ENCODE measurements around the gene TAF11L9. TPM values are rescaled to one million over a fixed set of nuclear protein-coding genes. Genes with fewer than 3 reads are reported as not detected.
"Not testable (repeated sequence)": the region's sequence is repeated elsewhere in the genome, so short reads cannot be mapped to it uniquely, and the experiment has no call there.

TAF11L9 gene
- total RNA-seq, 4 donors from 2014 or later = not detected

DNA sequence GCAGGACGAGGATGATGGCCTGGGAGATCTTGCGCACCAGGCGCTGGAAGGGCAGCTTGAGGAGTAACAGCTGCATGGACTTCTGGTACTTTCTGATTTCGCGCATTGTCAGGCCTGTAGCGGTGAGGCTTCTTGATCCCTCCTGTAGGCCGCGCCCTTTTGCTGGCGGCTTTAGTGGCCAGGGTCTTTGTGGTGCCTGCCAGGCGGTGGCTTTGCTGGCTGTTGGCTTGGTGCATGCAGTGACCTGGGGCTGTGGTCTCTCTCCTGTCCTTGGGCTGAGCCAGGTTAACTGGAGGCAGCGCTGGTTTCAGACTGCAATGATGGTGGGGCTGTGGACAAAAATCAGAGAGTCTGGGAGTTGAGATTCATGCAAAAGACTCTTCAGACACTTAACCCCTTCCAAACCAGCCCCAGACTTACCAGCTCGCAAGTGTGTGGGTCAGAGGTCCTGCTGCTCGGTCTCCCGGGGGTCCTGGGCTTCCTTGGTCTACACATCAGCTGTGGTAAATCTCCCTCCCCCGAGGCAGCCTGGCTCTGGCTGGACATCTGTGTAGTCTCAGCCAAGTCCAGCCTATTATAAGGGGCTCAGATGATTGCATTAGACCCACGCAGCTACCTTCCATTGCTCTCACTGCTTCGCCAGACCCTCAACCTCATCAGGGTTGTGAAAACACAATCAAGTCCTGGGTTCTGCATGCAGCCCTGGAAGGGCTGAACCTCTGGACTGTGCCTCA, 20.8 kb upstream of the TAF11L9 start:
- no peaks in the 10 kb centered on the region for H3K4me1 ChIP-seq
- no peaks in the 10 kb centered on the region for H3K9me3 ChIP-seq
- H3K36me3 ChIP-seq = no peaks in the 10 kb centered on the region
- H3K27ac ChIP-seq = no peak overlapping the region
- DNase-seq = no peak
- H3K27me3 ChIP-seq = no peaks in the 10 kb centered on the region
- TF ChIP-seq POLR2A (IDR thresholded peaks at IDR 0.05) = no peak
- TF ChIP-seq, protein P1, sequence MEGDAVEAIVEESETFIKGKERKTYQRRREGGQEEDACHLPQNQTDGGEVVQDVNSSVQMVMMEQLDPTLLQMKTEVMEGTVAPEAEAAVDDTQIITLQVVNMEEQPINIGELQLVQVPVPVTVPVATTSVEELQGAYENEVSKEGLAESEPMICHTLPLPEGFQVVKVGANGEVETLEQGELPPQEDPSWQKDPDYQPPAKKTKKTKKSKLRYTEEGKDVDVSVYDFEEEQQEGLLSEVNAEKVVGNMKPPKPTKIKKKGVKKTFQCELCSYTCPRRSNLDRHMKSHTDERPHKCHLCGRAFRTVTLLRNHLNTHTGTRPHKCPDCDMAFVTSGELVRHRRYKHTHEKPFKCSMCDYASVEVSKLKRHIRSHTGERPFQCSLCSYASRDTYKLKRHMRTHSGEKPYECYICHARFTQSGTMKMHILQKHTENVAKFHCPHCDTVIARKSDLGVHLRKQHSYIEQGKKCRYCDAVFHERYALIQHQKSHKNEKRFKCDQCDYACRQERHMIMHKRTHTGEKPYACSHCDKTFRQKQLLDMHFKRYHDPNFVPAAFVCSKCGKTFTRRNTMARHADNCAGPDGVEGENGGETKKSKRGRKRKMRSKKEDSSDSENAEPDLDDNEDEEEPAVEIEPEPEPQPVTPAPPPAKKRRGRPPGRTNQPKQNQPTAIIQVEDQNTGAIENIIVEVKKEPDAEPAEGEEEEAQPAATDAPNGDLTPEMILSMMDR (IDR thresholded peaks at IDR 0.05) = no peak
- no peak overlapping the region for H3K4me3 ChIP-seq

DNA sequence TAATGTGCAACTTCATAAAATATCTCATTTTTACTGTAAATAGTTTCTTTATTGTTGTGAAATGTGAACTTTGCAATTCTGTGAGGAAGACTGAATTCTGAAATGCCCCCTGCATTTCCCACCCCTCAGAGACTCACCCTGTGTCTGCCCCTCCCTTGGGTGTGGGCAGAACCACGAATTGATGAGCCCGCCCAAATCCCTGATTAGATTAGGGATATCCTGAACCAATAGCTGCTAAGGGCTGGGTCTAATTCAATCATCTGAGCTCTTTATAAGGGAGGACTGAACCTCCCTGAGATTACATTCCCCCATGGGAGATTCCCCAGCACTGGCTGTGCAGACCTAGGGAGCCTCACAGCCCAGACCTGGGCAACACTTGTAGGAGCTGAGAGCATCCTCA, 15.9 kb upstream of the TAF11L9 start, which contains the start of gene TAF11L12:
TSS of gene TAF11L12 (plus strand) at position 301 of the 400 bp plus-strand sequence.
- not testable (repeated sequence) for H3K36me3 ChIP-seq, H3K27ac ChIP-seq

DNA sequence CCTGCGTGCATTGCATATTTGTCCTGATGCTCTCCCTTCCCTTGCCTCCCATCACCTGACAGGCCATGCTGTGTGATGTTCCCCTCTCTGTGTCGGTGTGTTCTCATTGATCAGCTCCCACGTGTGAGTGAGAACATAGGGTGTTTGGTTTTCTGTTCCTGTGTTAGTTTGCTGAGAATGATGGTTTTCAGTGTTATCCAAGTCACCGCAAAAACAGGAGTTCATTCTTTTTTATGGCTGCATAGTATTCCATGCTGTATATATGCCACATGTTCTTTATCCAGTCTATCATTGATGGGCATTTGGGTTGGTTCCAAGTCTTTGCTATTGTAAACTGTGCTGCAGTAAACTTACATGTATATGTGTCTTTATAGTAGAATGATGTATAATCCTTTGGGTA, 13.3 kb upstream of the TAF11L9 start:
- not testable (repeated sequence) for H3K36me3 ChIP-seq, H3K27me3 ChIP-seq, H3K27ac ChIP-seq, H3K9me3 ChIP-seq, DNase-seq, H3K4me3 ChIP-seq, H3K4me1 ChIP-seq

More for the DNA sequence above, 15.9 kb upstream of the TAF11L9 start, which contains the start of gene TAF11L12:
- DNase-seq, H3K9me3 ChIP-seq, H3K27me3 ChIP-seq, H3K4me1 ChIP-seq, H3K4me3 ChIP-seq: not testable (repeated sequence)

DNA sequence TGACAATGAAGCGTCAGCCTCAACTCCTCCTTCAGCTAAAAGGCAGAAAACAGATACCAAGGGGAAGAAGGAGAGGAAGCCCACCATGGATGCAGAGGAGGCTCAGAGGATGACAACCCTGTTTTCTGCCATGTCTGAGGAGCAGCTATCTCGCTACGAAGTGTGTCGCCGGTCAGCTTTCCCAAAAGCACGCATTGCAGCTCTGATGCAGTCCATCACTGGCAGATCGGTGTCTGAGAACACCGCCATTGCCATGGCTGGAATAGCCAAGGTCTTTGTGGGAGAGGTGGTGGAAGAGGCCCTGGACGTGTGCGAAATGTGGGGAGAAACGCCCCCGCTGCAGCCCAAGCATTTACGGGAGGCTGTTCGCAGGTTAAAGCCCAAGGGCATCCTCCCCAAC, 10.8 kb upstream of the TAF11L9 start:
- no peaks in the 10 kb centered on the region for H3K4me1 ChIP-seq
- no peak for DNase-seq
- H3K36me3 ChIP-seq = no peaks in the 10 kb centered on the region
- no peaks in the 10 kb centered on the region for H3K9me3 ChIP-seq
- TF ChIP-seq POLR2A (IDR thresholded peaks at IDR 0.05) = no peak
- TF ChIP-seq, protein P1 (IDR thresholded peaks at IDR 0.05) = no peak
- H3K4me3 ChIP-seq = no peak overlapping the region
- no peaks in the 10 kb centered on the region for H3K27me3 ChIP-seq
- H3K27ac ChIP-seq = no peak overlapping the region

DNA sequence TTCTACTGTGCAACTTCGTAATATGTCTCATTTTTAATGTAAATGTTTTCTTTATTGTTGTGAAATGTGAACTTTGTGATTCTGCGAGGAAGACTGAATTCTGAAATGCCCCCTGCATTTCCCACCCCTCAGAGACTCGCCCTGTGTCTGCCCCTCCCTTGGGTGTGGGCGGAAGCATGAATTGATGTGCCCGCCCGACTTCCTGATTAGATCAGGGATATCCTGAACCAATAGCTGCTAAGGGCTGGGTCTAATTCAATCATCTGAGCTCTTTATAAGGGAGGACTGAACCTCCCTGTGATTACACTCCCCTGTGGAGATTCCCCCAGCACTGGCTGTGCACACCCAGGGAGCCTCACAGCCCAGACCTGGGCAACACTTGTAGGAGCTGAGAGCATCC, 9.7 kb upstream of the TAF11L9 start, which contains the start of gene TAF11L11:
TSS of gene TAF11L11 (plus strand) at position 304 of the 400 bp plus-strand sequence.
- not testable (repeated sequence) for H3K9me3 ChIP-seq, H3K4me1 ChIP-seq, H3K27me3 ChIP-seq, H3K4me3 ChIP-seq, H3K36me3 ChIP-seq, DNase-seq, H3K27ac ChIP-seq

DNA sequence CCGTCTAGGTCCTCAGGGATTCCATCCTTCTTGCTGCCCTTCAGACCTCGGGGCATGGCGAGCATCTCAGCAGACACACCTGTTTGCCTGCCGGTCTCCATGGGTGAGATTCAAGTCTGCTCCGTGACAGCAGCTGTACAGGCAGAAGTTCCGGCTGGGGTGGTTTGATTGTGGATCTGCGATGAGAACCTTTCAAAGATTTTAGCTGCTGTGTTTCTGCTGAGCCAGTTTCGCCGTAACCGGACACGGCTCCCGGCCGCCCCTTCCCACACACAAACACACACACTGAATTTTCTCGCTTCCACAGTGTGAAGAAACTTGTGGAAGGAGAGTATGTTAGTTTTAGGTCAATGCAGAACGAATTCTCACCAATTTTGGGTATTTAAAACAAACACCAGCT, 3.5 kb upstream of the TAF11L9 start, which contains the start of gene TAF11L10:
TSS of gene TAF11L10 (minus strand) at position 101 of the 400 bp plus-strand sequence.
- not testable (repeated sequence) for H3K27ac ChIP-seq, H3K4me1 ChIP-seq, DNase-seq, H3K27me3 ChIP-seq, H3K4me3 ChIP-seq, H3K9me3 ChIP-seq, H3K36me3 ChIP-seq

DNA sequence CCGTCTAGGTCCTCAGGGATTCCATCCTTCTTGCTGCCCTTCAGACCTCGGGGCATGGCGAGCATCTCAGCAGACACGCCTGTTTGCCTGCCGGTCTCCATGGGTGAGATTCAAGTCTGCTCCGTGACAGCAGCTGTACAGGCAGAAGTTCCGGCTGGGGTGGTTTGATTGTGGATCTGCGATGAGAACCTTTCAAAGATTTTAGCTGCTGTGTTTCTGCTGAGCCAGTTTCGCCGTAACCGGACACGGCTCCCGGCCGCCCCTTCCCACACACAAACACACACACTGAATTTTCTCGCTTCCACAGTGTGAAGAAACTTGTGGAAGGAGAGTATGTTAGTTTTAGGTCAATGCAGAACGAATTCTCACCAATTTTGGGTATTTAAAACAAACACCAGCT, 3.3 kb downstream of the TAF11L9 start, which contains the start of gene TAF11L8:
TSS of gene TAF11L8 (minus strand) at position 101 of the 400 bp plus-strand sequence.
- not testable (repeated sequence) for DNase-seq, H3K4me3 ChIP-seq, H3K9me3 ChIP-seq, H3K4me1 ChIP-seq, H3K36me3 ChIP-seq, H3K27ac ChIP-seq, H3K27me3 ChIP-seq

DNA sequence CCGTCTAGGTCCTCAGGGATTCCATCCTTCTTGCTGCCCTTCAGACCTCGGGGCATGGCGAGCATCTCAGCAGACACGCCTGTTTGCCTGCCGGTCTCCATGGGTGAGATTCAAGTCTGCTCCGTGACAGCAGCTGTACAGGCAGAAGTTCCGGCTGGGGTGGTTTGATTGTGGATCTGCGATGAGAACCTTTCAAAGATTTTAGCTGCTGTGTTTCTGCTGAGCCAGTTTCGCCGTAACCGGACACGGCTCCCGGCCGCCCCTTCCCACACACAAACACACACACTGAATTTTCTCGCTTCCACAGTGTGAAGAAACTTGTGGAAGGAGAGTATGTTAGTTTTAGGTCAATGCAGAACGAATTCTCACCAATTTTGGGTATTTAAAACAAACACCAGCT, 8.5 kb downstream of the TAF11L9 start, which contains the start of gene TAF11L7:
TSS of gene TAF11L7 (minus strand) at position 101 of the 400 bp plus-strand sequence.
- not testable (repeated sequence) for H3K27me3 ChIP-seq, H3K36me3 ChIP-seq, H3K27ac ChIP-seq, DNase-seq, H3K4me1 ChIP-seq, H3K9me3 ChIP-seq, H3K4me3 ChIP-seq

Small RNA genes lying within 50 kb of the gene (small RNA-seq; reads per million reads assigned to genes)
- gene AC233724.3 (0 reads per million in 2 donors), gene AC233724.4 (0 reads per million in 2 donors), gene AC233724.6 (0 reads per million in 2 donors), gene AC233724.7 (0 reads per million in 2 donors)

Other genes with a start within 250 kb of the TAF11L9 start
- gene TAF11L2, start 96.2 kb downstream of the TAF11L9 start, total RNA-seq = not detected
- not detected for gene TAF11L3, start 76.0 kb downstream of the TAF11L9 start, total RNA-seq
- gene TAF11L4, start 72.6 kb downstream of the TAF11L9 start, total RNA-seq = not detected
- gene TAF11L5, start 69.2 kb downstream of the TAF11L9 start, total RNA-seq = not detected
- gene TAF11L6, start 65.7 kb downstream of the TAF11L9 start, total RNA-seq = not detected
- gene TAF11L7, start 8.6 kb downstream of the TAF11L9 start, total RNA-seq = not detected
- gene TAF11L8, start 3.4 kb downstream of the TAF11L9 start, total RNA-seq = not detected
- not detected for gene TAF11L10, start 3.4 kb upstream of the TAF11L9 start, total RNA-seq
- not detected for gene TAF11L11, start 9.8 kb upstream of the TAF11L9 start, total RNA-seq
- gene TAF11L12, start 16.0 kb upstream of the TAF11L9 start, total RNA-seq = not detected
- gene TAF11L13, start 37.7 kb upstream of the TAF11L9 start, total RNA-seq = not detected
- not detected for gene TAF11L14, start 40.1 kb upstream of the TAF11L9 start, total RNA-seq

All from Peyer's patch (tissue), 4 donors.